ENCODE measurements around the gene NOP10.

DNA sequence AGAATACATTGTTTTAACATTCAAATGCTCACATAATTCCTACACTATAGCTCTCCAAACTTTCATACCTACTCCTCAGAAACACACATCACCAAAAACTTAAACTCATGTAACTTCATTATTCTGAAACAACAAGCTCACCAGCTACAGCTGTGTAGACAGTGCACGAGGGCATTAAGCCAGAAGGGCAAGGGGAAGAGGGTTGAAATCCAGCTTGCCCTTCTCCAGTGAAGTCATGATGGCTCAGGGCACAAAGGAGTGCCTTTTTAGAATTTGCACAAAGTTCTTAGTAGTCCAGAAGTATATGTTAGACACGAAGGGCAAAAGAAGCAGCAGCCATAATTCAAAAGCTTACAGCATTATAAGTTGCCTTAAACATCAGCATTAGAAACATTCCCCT, 13.9 kb downstream of the NOP10 start:
- no peak for TF ChIP-seq EZH2 (IDR thresholded peaks at IDR 0.05; ENCODE audit: low read length, missing control alignments)
- TF ChIP-seq, protein P1, sequence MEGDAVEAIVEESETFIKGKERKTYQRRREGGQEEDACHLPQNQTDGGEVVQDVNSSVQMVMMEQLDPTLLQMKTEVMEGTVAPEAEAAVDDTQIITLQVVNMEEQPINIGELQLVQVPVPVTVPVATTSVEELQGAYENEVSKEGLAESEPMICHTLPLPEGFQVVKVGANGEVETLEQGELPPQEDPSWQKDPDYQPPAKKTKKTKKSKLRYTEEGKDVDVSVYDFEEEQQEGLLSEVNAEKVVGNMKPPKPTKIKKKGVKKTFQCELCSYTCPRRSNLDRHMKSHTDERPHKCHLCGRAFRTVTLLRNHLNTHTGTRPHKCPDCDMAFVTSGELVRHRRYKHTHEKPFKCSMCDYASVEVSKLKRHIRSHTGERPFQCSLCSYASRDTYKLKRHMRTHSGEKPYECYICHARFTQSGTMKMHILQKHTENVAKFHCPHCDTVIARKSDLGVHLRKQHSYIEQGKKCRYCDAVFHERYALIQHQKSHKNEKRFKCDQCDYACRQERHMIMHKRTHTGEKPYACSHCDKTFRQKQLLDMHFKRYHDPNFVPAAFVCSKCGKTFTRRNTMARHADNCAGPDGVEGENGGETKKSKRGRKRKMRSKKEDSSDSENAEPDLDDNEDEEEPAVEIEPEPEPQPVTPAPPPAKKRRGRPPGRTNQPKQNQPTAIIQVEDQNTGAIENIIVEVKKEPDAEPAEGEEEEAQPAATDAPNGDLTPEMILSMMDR (conservative IDR thresholded peaks at IDR 0.05 in 1 of 2, IDR thresholded peaks at IDR 0.05 in 1 of 2; ENCODE audit: low read depth in 1 of 2, low read length in 2 of 2) = no peak

Data from fibroblast of lung (primary cell).